Measurements from ENCODE around the gene GTPBP4. TPM values are rescaled to one million over a fixed set of nuclear protein-coding genes. Genes with fewer than 3 reads are reported as not detected.
A peak's percentile ranks its signal among the peaks of the same experiment; 100 is the strongest.

GTPBP4 gene
- total and polyA plus RNA-seq, 2 of the 13 experiments (the other 11 are each of a cell fraction or from before 2014, with no cell fraction given): 24.1 to 85.5 TPM

DNA sequence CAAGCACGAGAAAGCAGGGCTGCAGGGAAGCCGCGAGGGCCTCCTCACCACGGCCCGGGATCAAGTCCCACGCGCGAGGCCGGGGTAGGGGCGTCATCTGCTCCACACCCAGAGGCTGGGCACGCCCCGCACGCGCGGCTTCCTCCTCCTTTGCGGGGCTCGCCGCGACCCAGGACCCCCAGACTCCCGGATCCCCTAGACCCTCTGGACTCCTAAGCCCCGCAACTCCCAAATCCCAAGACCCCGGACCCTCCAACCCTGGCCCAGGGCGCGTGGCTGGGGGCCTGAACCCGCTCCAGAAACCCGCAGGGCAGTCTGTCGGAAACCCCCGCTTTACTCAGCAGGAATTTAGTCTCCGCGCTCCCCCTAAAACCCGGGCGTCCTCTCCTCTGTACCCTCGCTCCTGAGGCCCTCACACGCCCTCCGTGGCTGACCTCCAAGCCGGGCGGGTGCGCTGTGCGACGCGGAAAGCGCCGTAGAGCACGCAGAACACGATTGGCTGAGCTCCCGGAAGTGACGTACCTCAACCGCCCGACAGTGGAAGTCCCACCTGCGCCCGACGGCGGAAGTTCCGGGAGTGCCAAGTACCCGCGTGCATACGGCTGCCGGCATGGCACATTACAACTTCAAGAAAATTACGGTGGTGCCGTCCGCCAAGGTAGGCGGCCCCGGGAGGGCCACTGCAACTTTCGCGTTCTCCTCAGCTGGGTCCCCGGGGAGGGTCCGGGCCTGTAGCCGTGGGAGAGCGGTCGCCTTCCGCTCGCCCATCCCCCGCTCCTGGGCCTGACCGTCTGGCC lies at the start of gene GTPBP4 (continued):
- TF ChIP-seq, protein P1, sequence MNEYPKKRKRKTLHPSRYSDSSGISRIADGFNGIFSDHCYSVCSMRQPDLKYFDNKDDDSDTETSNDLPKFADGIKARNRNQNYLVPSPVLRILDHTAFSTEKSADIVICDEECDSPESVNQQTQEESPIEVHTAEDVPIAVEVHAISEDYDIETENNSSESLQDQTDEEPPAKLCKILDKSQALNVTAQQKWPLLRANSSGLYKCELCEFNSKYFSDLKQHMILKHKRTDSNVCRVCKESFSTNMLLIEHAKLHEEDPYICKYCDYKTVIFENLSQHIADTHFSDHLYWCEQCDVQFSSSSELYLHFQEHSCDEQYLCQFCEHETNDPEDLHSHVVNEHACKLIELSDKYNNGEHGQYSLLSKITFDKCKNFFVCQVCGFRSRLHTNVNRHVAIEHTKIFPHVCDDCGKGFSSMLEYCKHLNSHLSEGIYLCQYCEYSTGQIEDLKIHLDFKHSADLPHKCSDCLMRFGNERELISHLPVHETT (CRISPR knock-in tag; conservative IDR thresholded peaks at IDR 0.05): peak; percentile 33; the same call in 1 of the 2 replicates
- TF ChIP-seq SMC3 (IDR thresholded peaks at IDR 0.05; ENCODE audit: low read length): no peak
- no peak for TF ChIP-seq ZKSCAN5 (CRISPR knock-in tag; IDR thresholded peaks at IDR 0.05)
- no peak for TF ChIP-seq MBD4 (IDR thresholded peaks at IDR 0.05; ENCODE audit: borderline replicate concordance, low read length)
- TF ChIP-seq, protein P2, sequence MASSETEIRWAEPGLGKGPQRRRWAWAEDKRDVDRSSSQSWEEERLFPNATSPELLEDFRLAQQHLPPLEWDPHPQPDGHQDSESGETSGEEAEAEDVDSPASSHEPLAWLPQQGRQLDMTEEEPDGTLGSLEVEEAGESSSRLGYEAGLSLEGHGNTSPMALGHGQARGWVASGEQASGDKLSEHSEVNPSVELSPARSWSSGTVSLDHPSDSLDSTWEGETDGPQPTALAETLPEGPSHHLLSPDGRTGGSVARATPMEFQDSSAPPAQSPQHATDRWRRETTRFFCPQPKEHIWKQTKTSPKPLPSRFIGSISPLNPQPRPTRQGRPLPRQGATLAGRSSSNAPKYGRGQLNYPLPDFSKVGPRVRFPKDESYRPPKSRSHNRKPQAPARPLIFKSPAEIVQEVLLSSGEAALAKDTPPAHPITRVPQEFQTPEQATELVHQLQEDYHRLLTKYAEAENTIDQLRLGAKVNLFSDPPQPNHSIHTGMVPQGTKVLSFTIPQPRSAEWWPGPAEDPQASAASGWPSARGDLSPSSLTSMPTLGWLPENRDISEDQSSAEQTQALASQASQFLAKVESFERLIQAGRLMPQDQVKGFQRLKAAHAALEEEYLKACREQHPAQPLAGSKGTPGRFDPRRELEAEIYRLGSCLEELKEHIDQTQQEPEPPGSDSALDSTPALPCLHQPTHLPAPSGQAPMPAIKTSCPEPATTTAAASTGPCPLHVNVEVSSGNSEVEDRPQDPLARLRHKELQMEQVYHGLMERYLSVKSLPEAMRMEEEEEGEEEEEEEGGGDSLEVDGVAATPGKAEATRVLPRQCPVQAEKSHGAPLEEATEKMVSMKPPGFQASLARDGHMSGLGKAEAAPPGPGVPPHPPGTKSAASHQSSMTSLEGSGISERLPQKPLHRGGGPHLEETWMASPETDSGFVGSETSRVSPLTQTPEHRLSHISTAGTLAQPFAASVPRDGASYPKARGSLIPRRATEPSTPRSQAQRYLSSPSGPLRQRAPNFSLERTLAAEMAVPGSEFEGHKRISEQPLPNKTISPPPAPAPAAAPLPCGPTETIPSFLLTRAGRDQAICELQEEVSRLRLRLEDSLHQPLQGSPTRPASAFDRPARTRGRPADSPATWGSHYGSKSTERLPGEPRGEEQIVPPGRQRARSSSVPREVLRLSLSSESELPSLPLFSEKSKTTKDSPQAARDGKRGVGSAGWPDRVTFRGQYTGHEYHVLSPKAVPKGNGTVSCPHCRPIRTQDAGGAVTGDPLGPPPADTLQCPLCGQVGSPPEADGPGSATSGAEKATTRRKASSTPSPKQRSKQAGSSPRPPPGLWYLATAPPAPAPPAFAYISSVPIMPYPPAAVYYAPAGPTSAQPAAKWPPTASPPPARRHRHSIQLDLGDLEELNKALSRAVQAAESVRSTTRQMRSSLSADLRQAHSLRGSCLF (CRISPR knock-in tag; IDR thresholded peaks at IDR 0.05; ENCODE audit: borderline replicate concordance): no peak
- TF ChIP-seq ZSCAN21 (CRISPR knock-in tag; IDR thresholded peaks at IDR 0.05; ENCODE audit: borderline replicate concordance): peak; percentile 37; the same call in 1 of the 2 replicates
- TF ChIP-seq CENPX (CRISPR knock-in tag; IDR thresholded peaks at IDR 0.05): no peak
- TF ChIP-seq HOXA7 (CRISPR knock-in tag; IDR thresholded peaks at IDR 0.05): no peak
- TF ChIP-seq ZFYVE20 (CRISPR knock-in tag; IDR thresholded peaks at IDR 0.05; ENCODE audit: borderline replicate concordance, low read depth): no peak
- peak; percentile 31; the same call in 1 of the 2 replicates for TF ChIP-seq ZSCAN31 (CRISPR knock-in tag; IDR thresholded peaks at IDR 0.05; ENCODE audit: low read depth)
- no peak for TF ChIP-seq ZBTB42 (CRISPR knock-in tag; IDR thresholded peaks at IDR 0.05)
- TF ChIP-seq ZNF143 (CRISPR knock-in tag; IDR thresholded peaks at IDR 0.05): peak; percentile 59; the same call in 1 of the 2 replicates
- TF ChIP-seq, protein P3, sequence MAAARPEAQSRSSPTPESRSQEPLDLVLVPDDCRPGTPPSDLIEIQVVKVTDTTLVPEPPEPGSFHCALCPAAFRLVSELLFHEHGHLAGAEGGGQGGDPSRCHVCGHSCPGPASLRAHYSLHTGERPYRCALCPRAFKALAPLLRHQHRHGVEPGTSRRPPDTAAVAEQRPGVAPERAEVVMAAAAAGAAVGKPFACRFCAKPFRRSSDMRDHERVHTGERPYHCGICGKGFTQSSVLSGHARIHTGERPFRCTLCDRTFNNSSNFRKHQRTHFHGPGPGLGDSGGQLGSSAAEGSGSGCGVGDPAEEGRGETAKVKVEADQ (CRISPR knock-in tag; IDR thresholded peaks at IDR 0.05; ENCODE audit: borderline replicate concordance): peak; percentile 78; the same call in 1 of the 2 replicates
- peak; percentile 65; the same call in 1 of the 2 replicates for TF ChIP-seq HDAC2 (CRISPR knock-in tag; IDR thresholded peaks at IDR 0.05)
- no peak for TF ChIP-seq ZNF678 (CRISPR knock-in tag; IDR thresholded peaks at IDR 0.05)
- no peak for TF ChIP-seq HOXA9 (CRISPR knock-in tag; IDR thresholded peaks at IDR 0.05; ENCODE audit: borderline replicate concordance)
- TF ChIP-seq ERF (CRISPR knock-in tag; IDR thresholded peaks at IDR 0.05): no peak; the same call in 1 of the 2 replicates
- no peak for TF ChIP-seq ZNF816 (CRISPR knock-in tag; IDR thresholded peaks at IDR 0.05; ENCODE audit: borderline replicate concordance)
- no peak for TF ChIP-seq ZNF432 (CRISPR knock-in tag; IDR thresholded peaks at IDR 0.05; ENCODE audit: borderline replicate concordance)
- no peak for TF ChIP-seq ZSCAN12 (CRISPR knock-in tag; IDR thresholded peaks at IDR 0.05)
- TF ChIP-seq ZNF335 (CRISPR knock-in tag; IDR thresholded peaks at IDR 0.05): no peak
- TF ChIP-seq RBM39 (IDR thresholded peaks at IDR 0.05; ENCODE audit: low read depth, low read length, poor library complexity, severe bottlenecking): peak; percentile 71

All from HepG2 (cell line).